LoVo (cell line): ENCODE results near the gene CAMK4.
"Not testable (repeated sequence)": the region's sequence is repeated elsewhere in the genome, so short reads cannot be mapped to it uniquely, and the experiment has no call there.

Experiments
- DNase-seq: peaks from one replicate; pipeline ENCODE4 v3.0.0-alpha.2; 2016; ENCODE audit warnings: low spot score

CAMK4 gene

GRCh38 chr5:111257610-111258009 lies 33.4 kb downstream of the CAMK4 start:
- not testable (repeated sequence) for DNase-seq

DNA sequence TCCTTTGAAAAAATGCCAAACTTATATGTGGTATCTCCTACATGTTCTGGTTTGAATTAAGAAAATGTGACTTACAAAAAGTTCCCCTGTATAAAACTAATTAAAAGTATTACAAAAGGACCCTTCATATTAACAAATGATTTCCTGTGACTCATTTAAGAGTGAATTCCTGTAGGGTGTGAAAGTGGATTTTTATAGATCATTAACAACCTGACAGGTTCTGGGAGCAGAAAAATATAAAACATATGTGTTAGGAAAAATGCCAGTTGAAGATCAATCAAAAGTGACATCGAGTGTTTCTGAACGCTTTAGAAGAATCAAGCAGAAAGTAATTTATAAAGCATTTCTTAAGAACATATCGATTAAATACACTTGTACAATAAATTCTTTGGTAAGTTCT lies 35.5 kb downstream of the CAMK4 start:
- no peak for DNase-seq

DNA sequence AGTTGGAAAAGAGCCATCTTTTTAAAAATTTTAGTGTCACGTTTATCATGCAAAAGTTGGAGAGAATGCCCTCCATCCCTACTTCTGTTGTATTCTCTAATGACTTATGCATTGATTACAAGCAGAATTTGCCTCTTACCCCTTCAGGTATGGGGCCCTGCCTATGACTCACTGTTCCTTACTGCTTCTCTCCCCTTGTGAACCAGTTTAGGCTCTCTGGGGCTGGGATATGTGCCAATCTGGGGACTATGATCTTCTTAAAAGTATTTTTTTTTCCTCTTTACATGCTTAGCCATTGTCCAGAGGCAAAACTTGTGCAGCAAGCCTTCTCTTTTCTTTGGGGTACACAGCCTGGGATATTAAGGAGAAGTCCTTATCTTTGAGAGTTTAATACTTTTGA lies 37.4 kb downstream of the CAMK4 start:
- DNase-seq, result no peak

GRCh38 chr5:111262153-111262552 lies 38.0 kb downstream of the CAMK4 start:
- no peak for DNase-seq

GRCh38 chr5:111262815-111263214 lies 38.6 kb downstream of the CAMK4 start:
- no peak for DNase-seq

- DNase-seq, result no peak
Observed at GRCh38 chr5:111266491-111266890, 42.3 kb downstream of the CAMK4 start.

DNA sequence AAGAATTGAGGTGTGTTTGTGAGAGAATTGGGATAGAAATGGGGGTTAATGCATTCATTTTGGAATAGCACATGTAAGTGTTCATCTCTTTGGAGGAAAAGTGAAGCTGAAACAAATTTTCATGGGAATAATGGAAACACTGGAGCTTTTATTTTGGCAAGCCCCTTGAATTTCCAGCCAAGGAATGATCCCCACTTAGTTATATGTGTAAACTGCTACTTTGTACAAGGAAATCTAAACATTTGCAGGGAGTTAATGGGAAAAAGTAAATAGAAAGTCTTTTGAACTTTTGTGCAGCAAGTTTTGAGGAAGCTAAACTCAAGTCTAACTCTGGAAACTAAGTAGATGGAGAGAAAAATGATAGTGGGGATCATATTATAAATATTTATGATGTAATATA lies 44.1 kb downstream of the CAMK4 start:
- no peak for DNase-seq

DNA sequence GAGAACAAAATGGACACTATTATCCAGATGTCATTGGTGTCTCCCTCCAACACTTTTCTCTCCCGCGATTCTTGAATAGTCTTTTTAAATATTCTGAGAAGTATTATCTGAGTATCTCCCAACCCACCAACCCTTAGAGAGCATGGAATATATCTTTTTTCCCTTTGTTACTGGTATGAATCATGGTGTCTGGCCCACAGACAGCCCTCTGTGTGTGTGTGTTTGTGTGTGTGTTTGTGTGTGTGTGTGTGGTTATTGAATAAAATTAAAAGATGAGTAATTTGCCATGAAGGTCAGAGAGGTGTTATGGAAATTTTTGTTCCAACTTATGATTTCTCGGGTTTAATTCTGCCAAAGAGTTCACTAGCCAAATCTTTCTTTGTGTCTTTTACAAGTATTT lies 47.7 kb downstream of the CAMK4 start:
- DNase-seq, result no peak

DNA sequence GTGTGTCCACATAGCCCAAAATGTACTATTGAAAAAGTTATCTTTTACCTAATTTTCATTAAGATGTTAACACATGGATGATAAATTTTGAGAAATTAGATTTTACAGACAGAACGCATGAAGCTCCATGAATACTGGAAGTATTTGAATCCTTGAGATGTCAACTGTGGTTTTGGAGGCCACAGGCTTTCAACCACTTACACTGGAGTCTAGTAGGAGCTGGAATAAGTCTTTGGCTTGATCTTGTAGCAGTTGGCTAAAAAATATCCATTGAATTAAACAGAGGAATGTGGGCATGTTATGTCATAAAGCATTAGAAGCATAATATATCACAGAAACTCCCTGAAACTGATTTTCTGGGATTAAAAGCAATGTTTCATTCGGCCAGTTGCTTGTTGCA lies 52.9 kb downstream of the CAMK4 start:
- DNase-seq, result no peak

GRCh38 chr5:111278858-111279504 lies 54.8 kb downstream of the CAMK4 start:
- peak; percentile 41 for DNase-seq

GRCh38 chr5:111280282-111280951 lies 56.2 kb downstream of the CAMK4 start:
- no peak for DNase-seq

- DNase-seq, result no peak
Observed at GRCh38 chr5:111282798-111283197, 58.6 kb downstream of the CAMK4 start.

DNA sequence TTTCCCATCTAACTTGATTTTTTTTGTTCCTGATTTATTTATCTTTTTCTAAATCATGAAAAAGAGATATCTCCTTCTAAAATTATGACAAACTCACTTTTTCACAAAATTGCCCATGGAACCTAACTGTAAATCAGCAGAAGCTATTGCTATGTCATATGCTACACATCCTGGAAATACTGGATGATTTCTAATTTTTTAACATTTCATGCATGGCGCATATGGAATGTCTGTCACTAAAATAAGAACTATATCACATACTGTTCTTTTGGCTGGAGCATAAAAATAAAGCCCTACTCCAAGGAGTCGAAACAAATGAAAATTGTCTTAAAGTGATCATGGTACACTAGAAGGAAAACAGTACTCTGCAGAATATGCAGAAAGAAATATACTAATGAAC lies 60.6 kb downstream of the CAMK4 start:
- DNase-seq, result no peak

GRCh38 chr5:111294551-111294950 lies 70.4 kb downstream of the CAMK4 start:
- no peak for DNase-seq

GRCh38 chr5:111295649-111296048 lies 71.5 kb downstream of the CAMK4 start:
- DNase-seq, result no peak

DNA sequence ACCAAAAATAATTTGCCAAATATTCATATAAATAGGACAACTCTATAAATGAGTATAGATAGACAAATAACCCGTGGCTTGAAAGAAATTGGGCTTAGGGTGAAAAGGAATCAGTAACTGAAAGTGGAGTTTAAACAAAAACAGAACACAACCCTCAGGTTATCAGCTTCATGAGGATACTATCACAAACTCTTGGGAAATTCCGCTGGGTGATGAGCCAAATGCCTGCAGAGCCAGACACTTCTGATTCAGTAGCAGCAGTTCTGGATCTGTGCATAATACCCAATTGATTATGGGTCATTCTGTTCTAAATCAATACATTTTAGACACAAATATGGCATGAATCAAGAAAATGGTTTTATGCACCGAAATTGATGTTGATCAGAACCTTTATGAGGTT lies 72.4 kb downstream of the CAMK4 start:
- no peak for DNase-seq

GRCh38 chr5:111299067-111299481 lies 74.9 kb downstream of the CAMK4 start:
- DNase-seq, result no peak

DNA sequence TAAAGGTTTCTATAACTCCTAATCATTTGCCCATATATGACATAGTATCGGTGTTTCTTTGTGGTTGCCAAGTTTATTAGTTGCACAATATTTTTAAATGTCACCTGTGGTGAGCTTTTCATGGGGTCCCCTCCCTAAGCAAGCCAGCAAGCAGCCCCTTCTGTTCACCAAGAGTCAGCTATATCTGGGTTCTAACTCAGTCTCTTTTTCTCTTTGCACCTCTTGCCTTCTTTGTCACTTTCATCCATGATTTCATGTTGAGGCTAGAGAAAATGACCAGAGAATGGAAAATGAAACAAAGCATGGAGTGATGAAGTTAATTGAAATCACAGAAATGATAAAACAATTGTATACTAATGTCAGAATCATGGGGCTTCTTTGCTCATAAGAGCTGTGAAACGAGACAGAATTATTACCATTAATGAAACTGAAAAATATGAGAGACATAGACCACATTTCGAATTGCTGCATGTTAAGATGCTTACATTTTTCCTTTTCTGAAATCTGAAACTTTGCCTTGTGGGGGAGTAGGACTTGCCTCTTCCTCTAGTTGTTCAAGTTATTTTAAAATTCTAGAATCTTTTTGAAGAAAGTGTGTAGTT lies 75.7 kb downstream of the CAMK4 start:
- DNase-seq, result no peak

DNA sequence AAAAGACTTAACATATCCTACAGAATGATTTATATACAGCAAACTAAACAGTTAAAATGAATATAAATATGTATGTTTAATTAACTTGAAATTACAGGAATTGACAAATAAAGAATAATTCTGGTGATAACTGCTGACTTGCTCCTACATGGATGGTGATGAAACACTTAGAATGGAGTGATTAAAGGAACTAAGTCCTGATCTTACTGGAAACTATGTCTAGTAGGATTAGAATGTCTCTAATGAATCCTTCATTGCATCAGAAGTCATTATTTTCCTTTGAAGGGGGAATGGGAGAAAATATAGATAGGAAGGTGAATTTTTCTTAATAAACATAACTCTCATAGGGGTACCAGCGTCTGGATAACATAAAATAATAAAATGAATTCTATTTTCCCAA lies 77.1 kb downstream of the CAMK4 start:
- no peak for DNase-seq

GRCh38 chr5:111302043-111302442 lies 77.9 kb downstream of the CAMK4 start:
- not testable (repeated sequence) for DNase-seq

GRCh38 chr5:111308951-111309350 lies 84.8 kb downstream of the CAMK4 start:
- DNase-seq, result no peak

- no peak for DNase-seq
Observed at GRCh38 chr5:111309384-111309783, 85.2 kb downstream of the CAMK4 start.
